ENCODE data around the gene ZNF584.
A peak's percentile ranks its signal among the peaks of the same experiment; 100 is the strongest.
"Not testable (repeated sequence)": the region's sequence is repeated elsewhere in the genome, so short reads cannot be mapped to it uniquely, and the experiment has no call there.

ZNF584 gene

GRCh38 chr19:58416604-58417003 is 8.2 kb downstream of the ZNF584 start:
- H3K4me3 ChIP-seq (ENCODE audit: low read depth, low read length): no peak overlapping the region
- TF ChIP-seq CTCF (IDR thresholded peaks at IDR 0.05; ENCODE audit: low read depth, low read length): no peak

GRCh38 chr19:58417071-58417470 is 8.6 kb downstream of the ZNF584 start:
- no peak for TF ChIP-seq CTCF (IDR thresholded peaks at IDR 0.05; ENCODE audit: low read depth, low read length)
- H3K4me3 ChIP-seq (ENCODE audit: low read depth, low read length): no peak overlapping the region

GRCh38 chr19:58428617-58429016 is 20.2 kb downstream of the ZNF584 start:
- no peak for TF ChIP-seq CTCF (IDR thresholded peaks at IDR 0.05; ENCODE audit: low read depth, low read length)
- H3K4me3 ChIP-seq (ENCODE audit: low read depth, low read length): no peak overlapping the region

GRCh38 chr19:58429745-58430144 is 21.3 kb downstream of the ZNF584 start:
- no peak overlapping the region for H3K4me3 ChIP-seq (ENCODE audit: low read depth, low read length)
- no peak for TF ChIP-seq CTCF (IDR thresholded peaks at IDR 0.05; ENCODE audit: low read depth, low read length)

GRCh38 chr19:58434217-58434616 is 25.8 kb downstream of the ZNF584 start:
- TF ChIP-seq CTCF (IDR thresholded peaks at IDR 0.05; ENCODE audit: low read depth, low read length): no peak
- no peak overlapping the region for H3K4me3 ChIP-seq (ENCODE audit: low read depth, low read length)

- TF ChIP-seq CTCF (IDR thresholded peaks at IDR 0.05; ENCODE audit: low read depth, low read length): no peak
- peak within 1 kb of the TSS; percentile 83 for H3K4me3 ChIP-seq (ENCODE audit: low read depth, low read length)
These were observed 31.4 kb downstream of the ZNF584 start, which contains the start of gene ZNF132 for GRCh38 chr19:58439576-58440554. Gene ZNF132, minus strand, starts transcription at chr19:58440153. Its CDS starts 332 bp downstream, at chr19:58439821.

- H3K4me3 ChIP-seq (ENCODE audit: low read depth, low read length): peak overlapping the region; percentile 83
- no peak for TF ChIP-seq CTCF (IDR thresholded peaks at IDR 0.05; ENCODE audit: low read depth, low read length)
These were observed 32.1 kb downstream of the ZNF584 start for GRCh38 chr19:58440556-58440955.

- H3K4me3 ChIP-seq (ENCODE audit: low read depth, low read length): not testable (repeated sequence)
These were observed 34.5 kb downstream of the ZNF584 start for GRCh38 chr19:58442986-58443385.

- not testable (repeated sequence) for H3K4me3 ChIP-seq (ENCODE audit: low read depth, low read length)
These were observed 40.4 kb downstream of the ZNF584 start for GRCh38 chr19:58448860-58449259.

GRCh38 chr19:58449980-58450379 is 41.5 kb downstream of the ZNF584 start:
- not testable (repeated sequence) for H3K4me3 ChIP-seq (ENCODE audit: low read depth, low read length)

Measured in WI38 (cell line).